ENCODE measurements around the gene UGGT1. TPM values are rescaled to one million over a fixed set of nuclear protein-coding genes. Genes with fewer than 3 reads are reported as not detected.

UGGT1 gene
- total RNA-seq, 4 donors from 2014 or later: 38.8 to 57.2 (median 52.2) TPM

DNA sequence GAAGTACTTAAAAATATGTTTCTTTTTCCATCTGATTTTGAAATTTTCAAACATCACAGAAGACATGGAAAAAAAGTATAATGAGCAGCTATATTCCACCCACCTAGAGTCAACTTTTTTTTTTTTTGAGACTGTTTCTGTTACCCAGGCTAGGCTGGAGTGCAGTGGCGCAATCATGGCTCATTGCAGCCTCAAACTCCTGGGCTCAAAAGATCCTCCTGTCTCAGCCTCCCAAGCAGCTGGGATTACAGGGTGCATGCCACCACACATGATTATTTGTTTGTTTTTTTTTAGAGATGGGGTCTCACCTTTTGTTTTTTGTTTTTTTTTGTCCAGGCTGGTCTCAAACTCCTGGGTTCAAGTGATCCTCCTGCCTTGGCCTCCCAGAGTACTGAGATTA, 26.6 kb upstream of the UGGT1 start:
- H3K27me3 ChIP-seq: no peaks in the 10 kb centered on the region
- no peaks in the 10 kb centered on the region for H3K9me3 ChIP-seq
- WGBS, 2 donors (ENCODE audit: low coverage in 1 of 2): 100% methylated on average over 1 of the region's 1 CpG
- no peak overlapping the region for H3K4me3 ChIP-seq
- H3K36me3 ChIP-seq: no peaks in the 10 kb centered on the region
- DNase-seq: no peak
- TF ChIP-seq, protein P1, sequence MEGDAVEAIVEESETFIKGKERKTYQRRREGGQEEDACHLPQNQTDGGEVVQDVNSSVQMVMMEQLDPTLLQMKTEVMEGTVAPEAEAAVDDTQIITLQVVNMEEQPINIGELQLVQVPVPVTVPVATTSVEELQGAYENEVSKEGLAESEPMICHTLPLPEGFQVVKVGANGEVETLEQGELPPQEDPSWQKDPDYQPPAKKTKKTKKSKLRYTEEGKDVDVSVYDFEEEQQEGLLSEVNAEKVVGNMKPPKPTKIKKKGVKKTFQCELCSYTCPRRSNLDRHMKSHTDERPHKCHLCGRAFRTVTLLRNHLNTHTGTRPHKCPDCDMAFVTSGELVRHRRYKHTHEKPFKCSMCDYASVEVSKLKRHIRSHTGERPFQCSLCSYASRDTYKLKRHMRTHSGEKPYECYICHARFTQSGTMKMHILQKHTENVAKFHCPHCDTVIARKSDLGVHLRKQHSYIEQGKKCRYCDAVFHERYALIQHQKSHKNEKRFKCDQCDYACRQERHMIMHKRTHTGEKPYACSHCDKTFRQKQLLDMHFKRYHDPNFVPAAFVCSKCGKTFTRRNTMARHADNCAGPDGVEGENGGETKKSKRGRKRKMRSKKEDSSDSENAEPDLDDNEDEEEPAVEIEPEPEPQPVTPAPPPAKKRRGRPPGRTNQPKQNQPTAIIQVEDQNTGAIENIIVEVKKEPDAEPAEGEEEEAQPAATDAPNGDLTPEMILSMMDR (IDR thresholded peaks at IDR 0.05): no peak
- TF ChIP-seq POLR2A (IDR thresholded peaks at IDR 0.05) (no peak), EP300 (IDR thresholded peaks at IDR 0.05; ENCODE audit: low read depth) (no peak), POLR2AphosphoS5 (IDR thresholded peaks at IDR 0.05) (no peak)
- no peak overlapping the region for H3K27ac ChIP-seq
- no peaks in the 10 kb centered on the region for H3K4me1 ChIP-seq
- in situ Hi-C loops (cut with MboI; ENCODE audit: low pct_ligation_motif_present in 1 of 4, low pct_unique_long_range_greater_than_20kb in 1 of 4, low sequenced_read_pairs in 3 of 4): no loop called here
- intact Hi-C loops (cut with DNase I; ENCODE audit: low total_unique reads): no loop called here

DNA sequence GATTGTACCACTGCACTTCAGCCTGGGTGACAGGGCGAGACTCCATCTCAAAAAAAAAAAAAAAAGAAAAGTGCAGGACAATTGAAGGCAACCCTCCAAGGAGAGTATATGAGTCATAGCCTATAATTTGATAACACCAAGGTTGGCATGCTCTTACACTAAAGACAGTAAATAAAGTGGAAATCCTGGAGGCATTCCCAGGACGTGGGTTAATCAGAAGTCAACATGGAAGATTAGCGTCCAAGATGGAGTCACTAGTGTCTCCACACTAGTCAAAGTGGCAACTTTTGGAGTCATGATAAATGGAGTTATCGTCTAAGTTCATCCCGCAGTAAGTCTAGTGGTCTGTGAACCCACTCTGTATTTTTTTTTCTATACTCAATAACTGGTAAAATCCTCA, 21.2 kb upstream of the UGGT1 start:
- H3K27me3 ChIP-seq: no peaks in the 10 kb centered on the region
- H3K4me3 ChIP-seq: no peak overlapping the region
- H3K9me3 ChIP-seq: no peaks in the 10 kb centered on the region
- H3K4me1 ChIP-seq: no peaks in the 10 kb centered on the region
- in situ Hi-C loops (cut with MboI; ENCODE audit: low pct_ligation_motif_present in 1 of 4, low pct_unique_long_range_greater_than_20kb in 1 of 4, low sequenced_read_pairs in 3 of 4) (no loop called here), intact Hi-C loops (cut with DNase I; ENCODE audit: low total_unique reads) (no loop called here)
- no peaks in the 10 kb centered on the region for H3K36me3 ChIP-seq
- no peak for TF ChIP-seq EP300 (IDR thresholded peaks at IDR 0.05; ENCODE audit: low read depth)
- no peak for TF ChIP-seq POLR2AphosphoS5 (IDR thresholded peaks at IDR 0.05)
- TF ChIP-seq, protein P1 (IDR thresholded peaks at IDR 0.05): no peak
- no peak for TF ChIP-seq POLR2A (IDR thresholded peaks at IDR 0.05)
- DNase-seq: no peak
- WGBS, 2 donors (ENCODE audit: low coverage in 1 of 2): 57 to 59% methylated on average over 1 to 5 of the region's 5 CpGs
- no peak overlapping the region for H3K27ac ChIP-seq

DNA sequence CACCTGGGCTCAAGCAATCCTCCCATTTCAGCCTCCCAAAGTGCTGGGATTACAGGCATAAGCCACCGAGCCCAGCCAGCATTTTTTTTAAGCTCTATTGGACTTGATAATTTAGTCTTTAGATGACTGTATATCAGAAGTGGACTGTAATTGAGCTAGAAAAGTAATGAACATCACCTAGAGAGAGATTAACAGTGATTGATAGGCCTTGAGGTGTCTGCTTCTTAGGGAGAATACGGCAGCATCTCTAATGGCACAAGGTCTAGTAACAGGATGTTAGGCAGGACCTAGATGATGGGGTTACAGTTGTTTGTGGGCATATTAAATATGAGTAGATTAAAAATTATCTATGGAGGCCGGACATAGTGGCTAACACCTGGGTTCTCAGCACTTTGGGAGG, 17.7 kb upstream of the UGGT1 start:
- H3K4me1 ChIP-seq: no peaks in the 10 kb centered on the region
- in situ Hi-C loops (cut with MboI; ENCODE audit: low pct_ligation_motif_present in 1 of 4, low pct_unique_long_range_greater_than_20kb in 1 of 4, low sequenced_read_pairs in 3 of 4): no loop called here
- H3K9me3 ChIP-seq: no peaks in the 10 kb centered on the region
- no peaks in the 10 kb centered on the region for H3K36me3 ChIP-seq
- WGBS, 2 donors (ENCODE audit: low coverage in 1 of 2): 83 to 88% methylated on average over 1 to 3 of the region's 3 CpGs
- intact Hi-C loops (cut with DNase I; ENCODE audit: low total_unique reads): no loop called here
- DNase-seq: no peak
- no peaks in the 10 kb centered on the region for H3K27me3 ChIP-seq
- H3K27ac ChIP-seq: no peak overlapping the region
- TF ChIP-seq EP300 (IDR thresholded peaks at IDR 0.05; ENCODE audit: low read depth) (no peak), POLR2A (IDR thresholded peaks at IDR 0.05) (no peak), POLR2AphosphoS5 (IDR thresholded peaks at IDR 0.05) (no peak)
- TF ChIP-seq, protein P1 (IDR thresholded peaks at IDR 0.05): no peak
- no peak overlapping the region for H3K4me3 ChIP-seq

DNA sequence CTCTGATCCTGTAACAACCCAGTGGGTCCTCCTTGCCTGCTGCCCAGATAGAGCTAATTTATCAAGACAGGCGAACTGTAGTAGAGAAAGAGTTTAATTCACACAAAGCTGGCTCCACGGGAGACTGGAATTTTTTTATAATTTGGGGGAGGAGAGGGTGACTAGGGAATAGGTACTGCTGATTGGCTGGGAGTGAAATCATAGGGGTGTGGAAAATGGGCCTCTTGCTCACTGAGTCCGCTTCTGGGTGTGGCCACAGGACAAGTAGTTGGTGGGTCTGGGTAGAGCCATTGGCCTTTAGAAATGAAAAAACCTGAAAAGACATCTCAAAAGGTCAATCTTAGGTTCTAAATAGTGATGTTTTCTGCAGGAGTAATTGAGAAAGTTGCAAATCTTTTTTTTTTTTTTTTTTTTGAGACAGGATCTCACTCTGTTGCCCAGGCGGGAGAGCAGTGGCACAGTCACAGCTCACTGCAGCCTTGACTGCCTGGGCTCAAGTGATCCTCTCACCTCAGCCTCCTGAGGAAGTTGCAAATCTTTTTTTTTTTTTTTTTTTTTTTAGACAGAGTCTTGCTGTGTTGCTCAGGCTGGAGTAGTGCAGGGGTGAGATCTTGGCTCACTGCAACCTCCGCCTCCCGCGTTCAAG, 14.4 kb upstream of the UGGT1 start:
- H3K27ac ChIP-seq: no peak overlapping the region
- H3K27me3 ChIP-seq: no peaks in the 10 kb centered on the region
- no peaks in the 10 kb centered on the region for H3K9me3 ChIP-seq
- no peak overlapping the region for H3K4me3 ChIP-seq
- intact Hi-C loops (cut with DNase I; ENCODE audit: low total_unique reads) (no loop called here), in situ Hi-C loops (cut with MboI; ENCODE audit: low pct_ligation_motif_present in 1 of 4, low pct_unique_long_range_greater_than_20kb in 1 of 4, low sequenced_read_pairs in 3 of 4) (no loop called here)
- 88 to 92% methylated on average over 7 of the region's 7 CpGs for WGBS, 2 donors (ENCODE audit: low coverage in 1 of 2)
- H3K36me3 ChIP-seq: no peaks in the 10 kb centered on the region
- no peak for DNase-seq
- TF ChIP-seq EP300 (IDR thresholded peaks at IDR 0.05; ENCODE audit: low read depth): no peak
- TF ChIP-seq POLR2A (IDR thresholded peaks at IDR 0.05): no peak
- TF ChIP-seq, protein P1 (IDR thresholded peaks at IDR 0.05): no peak
- no peak for TF ChIP-seq POLR2AphosphoS5 (IDR thresholded peaks at IDR 0.05)
- no peaks in the 10 kb centered on the region for H3K4me1 ChIP-seq
